ENCODE measurements around the gene PDK4.
A peak's percentile ranks its signal among the peaks of the same experiment; 100 is the strongest.
"Not testable (repeated sequence)": the region's sequence is repeated elsewhere in the genome, so short reads cannot be mapped to it uniquely, and the experiment has no call there.

The PDK4 gene

GRCh38 chr7:95577137-95577536, 19.2 kb downstream of the PDK4 start:
- no peak for DNase-seq (ENCODE audit: low read depth, low spot score)

GRCh38 chr7:95569720-95570119, 26.6 kb downstream of the PDK4 start:
- DNase-seq (ENCODE audit: low read depth, low spot score) = no peak

DNA sequence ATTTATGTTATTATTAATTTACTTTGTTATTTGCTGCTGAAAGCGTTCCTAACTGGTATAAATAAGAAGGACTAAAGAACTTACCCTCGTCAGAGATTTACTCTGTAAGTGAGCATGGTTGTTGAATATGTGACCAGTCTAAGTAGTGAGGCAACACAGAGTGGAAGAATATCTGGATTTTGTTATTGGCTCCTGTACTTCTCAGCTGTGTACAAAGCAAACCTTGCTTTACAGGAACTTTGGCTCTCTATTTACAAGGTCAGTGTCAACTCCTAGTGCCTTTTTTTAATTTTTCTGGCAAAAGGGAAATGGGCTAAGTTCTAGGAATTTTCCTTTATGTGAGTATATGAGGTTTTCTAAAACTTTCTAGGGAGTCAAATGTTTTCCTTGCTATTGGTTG, 35.6 kb downstream of the PDK4 start:
- no peak for DNase-seq (ENCODE audit: low read depth, low spot score)

- no peak for DNase-seq (ENCODE audit: low read depth, low spot score)
Observed at GRCh38 chr7:95558864-95559263, 37.5 kb downstream of the PDK4 start.

GRCh38 chr7:95556777-95557176, 39.5 kb downstream of the PDK4 start:
- DNase-seq (ENCODE audit: low read depth, low spot score) = no peak

- DNase-seq (ENCODE audit: low read depth, low spot score) = no peak
Observed at GRCh38 chr7:95553939-95554338, 42.4 kb downstream of the PDK4 start.

GRCh38 chr7:95552010-95552926, 44.0 kb downstream of the PDK4 start:
- DNase-seq (ENCODE audit: low read depth, low spot score) = not testable (repeated sequence)

GRCh38 chr7:95550546-95550945, 45.8 kb downstream of the PDK4 start:
- no peak for DNase-seq (ENCODE audit: low read depth, low spot score)

DNA sequence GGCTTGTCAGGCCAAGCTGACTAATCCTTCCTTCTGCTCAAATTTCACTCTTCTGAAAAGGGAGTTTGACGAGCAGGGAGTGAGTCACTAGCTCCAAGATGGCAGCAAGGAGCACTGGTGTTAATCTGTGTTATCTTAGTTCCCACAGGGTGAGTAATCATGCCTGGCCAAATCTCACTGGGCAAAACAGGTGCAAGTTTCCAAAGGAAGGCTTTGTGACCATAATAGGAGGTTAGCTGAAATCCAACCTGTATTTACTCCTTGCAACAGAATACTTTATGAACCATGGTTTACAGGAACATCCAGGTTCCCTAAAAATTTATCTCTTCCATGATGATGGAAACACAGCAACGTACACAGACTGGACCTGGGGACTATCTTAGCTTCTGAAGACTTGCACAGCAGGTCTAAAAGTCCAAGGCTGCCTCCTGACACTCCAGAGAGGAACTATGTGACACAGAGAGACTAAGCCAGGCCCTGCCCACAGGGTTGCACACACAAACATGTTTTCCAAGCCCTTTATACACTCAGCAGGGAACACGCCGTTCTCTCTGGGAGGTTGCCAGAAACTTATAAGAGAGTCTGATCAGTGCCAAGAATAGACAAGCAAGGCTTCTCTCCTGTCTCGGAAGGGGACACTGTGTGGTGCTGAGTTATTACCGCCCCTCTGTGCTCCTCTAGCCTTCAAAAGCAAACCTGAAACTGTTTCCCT, 46.3 kb downstream of the PDK4 start:
- DNase-seq (ENCODE audit: low read depth, low spot score) = peak; percentile 84

DNA sequence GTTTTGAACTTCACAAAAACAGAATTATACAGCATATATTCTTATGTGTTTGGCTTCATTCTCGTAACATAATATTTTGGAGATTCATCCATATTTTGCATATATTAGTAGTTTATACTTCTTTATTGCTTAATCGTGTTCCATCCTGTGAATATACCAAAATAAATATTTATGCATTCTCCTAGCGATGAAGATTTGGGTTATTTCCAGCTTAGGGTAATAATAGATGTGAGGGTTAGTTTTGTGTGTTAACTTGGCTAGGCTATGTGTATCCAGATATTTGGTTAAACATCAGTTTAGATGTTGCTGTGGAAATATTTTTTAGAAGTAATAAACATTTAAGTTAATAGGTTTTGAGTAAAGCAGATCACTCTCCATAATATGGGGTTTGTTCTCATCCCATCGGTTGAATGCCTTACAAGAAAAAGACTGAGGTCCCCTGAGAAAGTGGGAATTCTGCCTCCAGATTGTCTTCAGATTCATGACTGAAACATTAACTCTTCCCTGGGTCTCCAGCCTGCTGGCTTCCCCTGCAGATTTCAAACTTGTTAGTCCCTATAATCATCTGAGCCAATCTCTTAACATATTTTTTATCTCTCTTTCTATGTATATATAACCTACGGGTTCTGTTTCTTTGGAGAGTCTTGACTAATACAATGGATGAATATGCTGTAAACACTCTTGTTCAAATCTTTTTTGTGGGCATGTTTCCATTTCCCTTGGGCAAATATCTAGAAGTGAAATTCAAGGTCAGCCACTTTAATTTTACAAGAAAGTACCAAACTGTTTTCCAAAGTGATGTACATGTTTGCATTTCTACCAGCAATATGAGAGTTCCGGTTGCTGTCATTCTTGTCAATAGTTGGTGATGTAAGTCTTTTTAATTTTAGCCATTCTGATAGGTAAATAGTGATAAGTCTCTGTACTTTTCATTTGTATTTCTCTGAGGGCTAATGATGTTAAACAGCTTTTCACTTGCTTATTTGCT, 48.7 kb downstream of the PDK4 start:
- DNase-seq (ENCODE audit: low read depth, low spot score) = no peak

- no peak for DNase-seq (ENCODE audit: low read depth, low spot score)
Observed at GRCh38 chr7:95546647-95547046, 49.7 kb downstream of the PDK4 start.

DNA sequence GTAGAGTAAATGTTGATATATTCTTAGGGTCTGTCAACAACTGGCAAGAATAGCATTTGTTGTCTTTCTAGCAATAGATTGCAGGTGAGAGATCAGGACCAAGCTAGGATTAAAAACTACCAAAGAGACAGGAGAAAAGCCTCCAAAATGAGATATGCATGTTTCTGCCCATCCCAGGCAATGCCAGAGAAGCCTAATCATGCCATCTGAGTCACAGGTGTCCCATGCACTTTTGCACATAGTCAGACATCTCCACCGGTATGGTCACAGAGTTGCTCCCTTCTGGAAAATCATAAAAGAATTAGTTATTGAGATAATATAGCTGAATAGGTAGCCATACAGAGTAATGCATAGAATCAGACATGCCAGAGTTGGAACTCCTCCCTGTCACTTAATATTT, 50.6 kb downstream of the PDK4 start:
- DNase-seq (ENCODE audit: low read depth, low spot score) = no peak

GRCh38 chr7:95545007-95545615, 51.2 kb downstream of the PDK4 start:
- DNase-seq (ENCODE audit: low read depth, low spot score) = peak; percentile 32

GRCh38 chr7:95544171-95544570, 52.1 kb downstream of the PDK4 start:
- no peak for DNase-seq (ENCODE audit: low read depth, low spot score)

DNA sequence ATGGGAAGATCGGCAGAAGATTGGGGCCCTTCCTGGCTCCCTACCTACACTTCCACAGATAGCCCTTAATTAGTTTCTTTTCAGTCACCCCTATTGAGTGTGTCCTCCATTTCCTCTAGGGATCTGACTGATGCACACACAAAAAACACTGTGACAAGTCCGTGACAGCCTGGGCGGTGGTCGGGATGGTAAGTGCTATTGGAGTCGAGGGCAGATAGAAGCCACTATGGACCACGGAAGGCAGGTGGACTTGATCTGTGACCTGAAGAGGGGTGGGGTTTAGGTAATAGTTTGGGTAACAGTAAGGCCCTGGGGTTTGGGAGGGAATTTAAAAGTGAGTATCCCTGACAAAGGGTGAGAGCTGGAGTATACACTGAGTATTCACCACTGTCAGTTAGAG, 53.0 kb downstream of the PDK4 start:
- DNase-seq (ENCODE audit: low read depth, low spot score) = no peak

DNA sequence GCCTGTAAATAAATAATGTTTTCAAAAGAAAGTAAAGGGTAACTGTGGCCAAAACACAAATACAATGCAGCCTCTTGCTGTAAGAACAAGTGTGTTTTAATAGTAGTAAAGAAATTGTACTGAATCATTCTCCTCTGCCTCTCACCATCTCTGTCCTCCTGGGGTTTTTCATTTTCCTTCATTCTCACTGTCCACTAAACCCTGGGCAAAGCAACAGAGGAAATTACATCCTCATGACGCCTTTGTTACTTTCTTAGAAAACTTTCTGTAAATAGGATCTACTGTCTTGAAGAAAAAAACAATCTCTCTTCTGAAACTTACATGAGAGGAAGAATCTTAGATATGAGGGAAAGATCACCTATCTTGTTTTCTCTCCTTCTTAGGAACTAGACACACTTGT, 56.0 kb downstream of the PDK4 start:
- DNase-seq (ENCODE audit: low read depth, low spot score) = no peak

DNA sequence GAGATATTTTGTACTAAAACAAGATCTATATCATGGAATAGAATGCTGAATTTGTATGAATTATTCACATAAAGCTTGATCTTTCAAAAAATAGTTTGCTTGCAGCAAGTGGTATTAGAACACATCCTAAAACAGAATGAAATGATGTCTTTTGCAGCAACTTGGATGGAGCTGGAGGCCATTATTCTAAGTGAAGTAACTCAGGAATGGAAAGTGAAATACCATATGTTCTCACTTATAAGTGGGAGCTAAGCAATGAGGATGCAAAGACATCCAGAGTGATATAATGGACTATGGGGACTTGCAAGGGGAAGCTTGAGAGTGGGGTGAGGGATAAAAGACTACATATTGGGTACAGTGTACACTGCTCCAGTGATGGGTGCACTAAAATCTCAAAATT, 56.9 kb downstream of the PDK4 start:
- DNase-seq (ENCODE audit: low read depth, low spot score) = no peak

DNA sequence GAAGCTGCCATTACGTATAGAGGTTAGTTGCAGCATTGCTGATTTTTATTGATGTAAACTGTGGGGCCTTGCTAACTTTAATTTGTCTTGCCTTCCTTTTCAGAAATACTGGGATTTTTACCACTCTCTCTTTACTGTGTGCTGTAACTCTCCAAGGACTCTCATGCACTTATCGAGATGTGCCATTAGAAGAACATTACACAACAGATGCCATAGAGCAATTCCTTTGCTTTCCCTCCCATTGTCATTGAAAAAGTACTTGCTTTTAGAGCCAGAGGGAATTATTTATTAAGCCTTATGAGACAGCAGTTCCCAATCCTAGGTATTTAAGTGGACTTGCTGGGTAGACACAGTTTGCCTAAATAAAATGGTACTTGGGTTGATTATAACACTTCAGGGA, 58.8 kb downstream of the PDK4 start:
- no peak for DNase-seq (ENCODE audit: low read depth, low spot score)

GRCh38 chr7:95536656-95537311, 59.5 kb downstream of the PDK4 start:
- DNase-seq (ENCODE audit: low read depth, low spot score) = no peak

DNA sequence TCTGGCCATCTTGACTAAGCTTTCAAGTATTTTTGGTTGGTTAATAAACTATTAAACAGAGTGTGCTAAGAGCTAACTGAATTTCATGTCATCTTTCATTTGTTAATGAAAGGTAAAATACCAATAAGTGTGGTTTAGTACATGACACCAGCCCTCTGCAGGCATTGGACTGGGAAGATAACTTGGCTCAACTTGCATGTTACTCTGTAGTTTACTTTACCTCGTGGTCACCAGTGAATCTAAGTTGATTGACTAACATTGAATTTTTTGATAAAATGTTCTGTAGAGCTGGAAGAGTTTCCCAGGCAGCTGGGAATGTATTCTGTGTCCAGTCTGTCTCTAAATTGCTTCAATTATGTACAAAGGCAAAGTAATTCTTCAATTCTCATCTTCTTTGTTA, 60.7 kb downstream of the PDK4 start:
- DNase-seq (ENCODE audit: low read depth, low spot score) = no peak

DNA sequence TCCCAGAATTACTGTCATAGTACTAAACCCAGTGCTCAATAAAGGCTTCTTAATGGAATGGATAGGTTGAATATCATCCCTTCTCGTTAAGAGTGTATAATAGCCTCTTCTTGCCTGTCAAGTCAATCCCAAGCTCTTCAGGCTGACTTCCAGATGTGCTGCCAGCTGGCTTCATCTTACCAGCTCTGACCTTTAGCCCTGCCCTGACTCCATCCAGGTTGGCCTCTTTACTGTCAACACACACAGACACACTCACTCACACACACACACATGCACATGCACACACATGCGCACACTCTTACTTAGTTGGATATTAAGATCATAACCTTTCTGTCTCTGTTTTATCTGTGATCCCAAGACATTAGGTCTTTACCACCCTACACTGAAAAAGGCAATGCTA, 61.5 kb downstream of the PDK4 start:
- DNase-seq (ENCODE audit: low read depth, low spot score) = no peak

Data from smooth muscle cell of the brain vasculature (primary cell).